Measurements from ENCODE around the gene PUM2.

PUM2 gene

GRCh38 chr2:20215183-20216040, 135.2 kb downstream of the PUM2 start:
- DNase-seq = no peak

DNA sequence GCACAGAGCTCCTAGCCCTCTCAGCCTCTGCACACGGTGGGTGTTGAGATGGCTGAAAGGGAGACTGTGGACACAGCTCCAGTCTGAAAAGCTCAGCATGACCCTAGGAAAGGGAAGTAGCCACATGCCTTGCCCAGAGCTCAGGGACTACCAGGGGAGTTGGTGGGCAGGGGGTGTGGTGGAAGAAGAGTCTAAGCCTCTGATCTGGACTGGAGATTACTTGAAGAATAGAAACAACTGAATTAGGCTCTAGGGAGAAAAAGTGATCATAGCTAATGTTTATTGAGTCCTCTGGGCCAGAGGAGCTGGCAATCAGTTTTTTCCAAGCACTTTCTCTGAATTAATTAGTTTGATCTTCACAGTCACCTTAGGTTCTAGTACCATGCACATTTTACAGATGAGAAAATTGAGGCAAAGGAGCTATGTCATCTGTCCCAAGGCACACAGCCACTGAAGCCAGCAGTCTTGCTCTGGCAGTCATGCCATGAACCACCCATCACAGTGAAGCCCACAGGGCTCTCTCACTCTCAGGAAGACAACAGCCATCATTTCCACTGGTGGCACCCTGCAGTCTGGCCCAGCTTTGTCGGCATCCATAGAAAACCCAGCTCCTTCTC, 136.0 kb downstream of the PUM2 start:
- DNase-seq = no peak

- no peak for DNase-seq
These were observed 136.7 kb downstream of the PUM2 start for GRCh38 chr2:20213651-20214565.

DNA sequence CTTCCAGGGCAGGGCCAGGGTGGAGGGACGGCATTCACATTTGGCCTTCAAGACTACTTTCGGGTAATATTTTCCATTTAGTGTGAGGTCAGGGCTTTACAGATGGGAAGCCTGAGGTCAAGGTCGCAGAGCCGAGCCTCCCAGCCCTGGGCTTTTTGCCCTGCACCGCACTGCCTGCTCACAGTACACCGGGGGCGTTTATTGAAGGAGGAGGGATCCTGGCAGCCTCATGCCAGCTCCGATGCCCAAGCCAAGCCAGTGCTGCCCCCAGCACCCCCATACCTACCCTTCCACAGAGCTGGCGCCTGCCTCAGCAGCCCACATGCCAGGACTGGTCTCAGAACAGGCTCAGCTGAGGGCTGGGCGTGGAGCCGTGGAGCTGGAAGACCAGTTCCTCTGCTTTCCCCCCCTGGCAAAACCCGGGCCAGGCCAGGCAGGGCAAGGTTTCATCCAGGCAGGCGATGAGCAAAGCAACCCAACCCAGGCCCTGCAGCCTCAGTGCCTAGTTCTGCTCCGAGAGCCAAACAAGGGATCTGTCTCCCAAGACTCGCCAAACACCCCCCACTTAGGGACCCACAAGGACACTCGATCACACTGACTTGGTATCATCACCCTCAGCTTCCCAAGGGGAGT, 137.7 kb downstream of the PUM2 start:
- no peak for DNase-seq

- no peak for DNase-seq
These were observed 138.2 kb downstream of the PUM2 start for GRCh38 chr2:20212459-20212870.

- no peak for DNase-seq
These were observed 138.7 kb downstream of the PUM2 start for GRCh38 chr2:20211860-20212458.

GRCh38 chr2:20211420-20211819, 139.2 kb downstream of the PUM2 start:
- DNase-seq = no peak

GRCh38 chr2:20210462-20210861, 140.2 kb downstream of the PUM2 start:
- DNase-seq = no peak

GRCh38 chr2:20209373-20210109, 141.1 kb downstream of the PUM2 start:
- no peak for DNase-seq

GRCh38 chr2:20208476-20208859, 142.2 kb downstream of the PUM2 start:
- no peak for DNase-seq

DNA sequence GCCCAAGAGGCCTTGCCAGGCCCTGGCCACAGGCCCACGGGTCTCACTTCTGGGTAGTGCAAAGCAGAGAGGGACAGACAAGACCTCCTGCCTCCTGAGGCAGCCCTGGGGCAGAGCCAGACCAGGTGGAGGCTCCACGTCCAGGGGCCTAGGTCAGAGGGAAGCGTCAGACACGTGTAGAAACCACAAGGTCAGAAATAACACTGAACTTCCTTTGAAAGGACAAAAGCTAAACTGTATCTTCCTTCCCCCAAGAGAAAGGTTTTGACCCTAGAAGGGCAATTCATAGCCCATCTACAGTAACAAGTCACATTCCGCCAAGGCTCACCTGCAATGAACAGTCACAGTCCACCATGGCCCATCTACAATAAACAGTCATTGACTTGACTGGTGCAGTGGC, 143.6 kb downstream of the PUM2 start:
- DNase-seq = no peak

- no peak for DNase-seq
These were observed 144.6 kb downstream of the PUM2 start for GRCh38 chr2:20205915-20206524.

GRCh38 chr2:20205069-20205468, 145.6 kb downstream of the PUM2 start:
- no peak for DNase-seq

DNA sequence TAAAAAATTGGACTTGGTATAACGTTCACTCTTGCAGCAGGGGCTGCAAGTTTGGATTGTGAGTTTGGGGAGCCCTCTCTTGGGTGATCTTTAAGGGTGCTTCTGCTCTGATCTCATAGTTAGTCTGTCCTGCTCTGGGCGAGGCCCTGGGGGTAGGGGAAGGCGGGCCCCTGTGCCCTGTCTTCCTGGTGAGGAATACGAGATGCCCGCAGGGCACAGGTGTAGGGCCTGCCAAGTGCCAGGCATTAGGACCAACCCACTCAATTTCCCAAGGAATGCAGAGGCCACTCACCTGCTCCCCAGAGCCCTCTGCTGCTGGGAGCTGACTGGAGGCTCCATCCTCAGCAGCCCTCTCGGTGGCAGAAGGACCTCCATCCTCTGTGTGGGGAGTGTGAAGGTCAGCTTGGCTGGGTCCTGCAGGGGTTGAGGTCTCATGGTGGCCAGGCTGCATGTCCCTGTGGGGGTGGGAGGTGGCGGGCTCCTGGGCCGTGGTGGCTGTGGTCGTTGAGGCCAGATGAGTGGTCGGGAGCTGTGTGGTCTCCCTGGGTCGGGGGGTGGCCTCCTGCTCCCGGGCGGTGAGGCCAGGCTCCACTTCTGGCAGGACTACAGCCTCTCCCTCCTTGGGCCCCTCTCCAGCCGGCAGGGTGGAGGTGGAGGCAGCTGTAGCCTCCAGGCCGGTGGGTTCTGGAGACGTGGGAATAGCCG, 147.0 kb downstream of the PUM2 start:
- no peak for DNase-seq

DNA sequence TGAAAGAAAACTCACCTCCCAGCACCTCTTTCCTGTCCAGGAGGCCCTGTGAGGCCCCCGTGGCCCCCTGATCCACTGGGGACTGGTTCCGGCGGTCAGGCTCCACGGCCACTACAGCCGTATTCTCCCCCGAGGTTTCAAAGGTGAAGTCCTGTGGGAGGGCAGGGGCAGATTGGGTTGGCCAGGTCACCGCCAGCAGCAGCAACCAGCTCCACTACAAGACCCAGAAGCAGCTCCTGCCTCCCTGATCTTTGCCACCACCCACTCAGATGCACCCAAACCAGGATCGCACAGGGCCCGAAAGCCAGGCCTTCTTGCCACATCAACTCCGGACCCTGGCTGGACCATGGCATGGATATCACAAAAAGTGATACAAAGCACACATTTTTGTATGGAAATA, 147.6 kb downstream of the PUM2 start:
- DNase-seq = no peak

DNA sequence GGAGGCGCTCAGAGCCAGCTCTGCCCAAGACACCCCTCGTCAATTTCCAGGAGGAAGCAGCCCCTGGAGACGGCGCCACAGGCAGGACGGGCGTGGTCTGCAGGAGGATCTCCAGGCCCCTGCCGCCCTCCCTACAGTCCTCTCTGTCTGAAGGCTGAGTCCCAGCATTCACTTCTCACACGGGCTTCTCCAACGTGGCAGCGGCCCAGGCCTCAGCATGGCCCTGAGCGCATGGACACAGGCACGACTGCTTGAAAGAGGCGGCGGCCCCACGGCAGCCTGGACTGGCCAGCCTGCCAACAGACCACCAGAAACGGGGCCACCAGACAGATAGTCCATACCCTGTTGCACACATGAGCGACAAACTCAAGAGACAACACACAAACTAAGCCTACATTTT, 149.0 kb downstream of the PUM2 start:
- DNase-seq = no peak

- no peak for DNase-seq
These were observed 149.7 kb downstream of the PUM2 start for GRCh38 chr2:20200697-20201555.

DNA sequence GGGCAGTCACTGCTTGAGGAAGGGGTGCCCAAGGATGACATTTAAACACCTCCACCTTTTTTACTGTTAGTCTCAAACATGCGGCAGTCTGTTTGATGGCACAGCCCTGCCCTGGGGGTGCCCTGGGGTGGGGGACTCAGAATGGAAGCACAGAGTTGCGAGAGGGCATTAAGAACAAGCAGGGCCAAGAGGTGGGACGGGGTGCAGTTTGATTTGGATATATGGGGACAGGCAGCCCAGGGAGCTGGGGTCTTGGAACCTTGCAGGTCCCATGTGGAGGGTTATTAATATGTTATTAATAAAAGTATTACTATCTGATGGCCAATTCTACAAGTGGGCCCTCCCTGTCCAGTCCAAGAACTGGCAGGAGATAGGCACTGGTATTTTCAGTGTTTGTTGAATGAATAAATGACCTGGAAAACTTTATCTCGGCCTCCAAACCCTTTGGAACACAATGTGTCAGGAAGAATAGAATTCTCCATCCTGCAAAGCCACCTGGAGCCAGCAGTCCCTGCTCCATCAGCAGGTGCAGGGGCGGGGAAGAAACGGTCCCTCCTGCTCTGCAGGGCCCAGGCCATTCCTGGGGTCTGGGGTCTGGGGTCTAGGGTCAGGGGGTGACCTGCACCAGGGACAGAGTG, 150.9 kb downstream of the PUM2 start:
- DNase-seq = no peak
